Dermis blood vessel endothelial cell (primary cell): ENCODE results near the gene SPATA18. TPM values are rescaled to one million over a fixed set of nuclear protein-coding genes. Genes with fewer than 3 reads are reported as not detected.
"Not testable (repeated sequence)": the region's sequence is repeated elsewhere in the genome, so short reads cannot be mapped to it uniquely, and the experiment has no call there.

Experiments used
- DNase-seq: peaks from one replicate; pipeline ENCODE4 v3.0.0; 2010
- total RNA-seq: library from RNA; depleted of rRNA; stranded (reverse); fragments of >200 nt; gene quantifications from 2 replicates; pipeline ENCODE4 v1.2.3, GENCODE V29; 2014

The SPATA18 gene
- total RNA-seq, 1 donor from 2014 or later, result 4.3 TPM

- DNase-seq, result no peak
These were observed 3.1 kb downstream of the SPATA18 start for GRCh38 chr4:52054254-52054653.

DNA sequence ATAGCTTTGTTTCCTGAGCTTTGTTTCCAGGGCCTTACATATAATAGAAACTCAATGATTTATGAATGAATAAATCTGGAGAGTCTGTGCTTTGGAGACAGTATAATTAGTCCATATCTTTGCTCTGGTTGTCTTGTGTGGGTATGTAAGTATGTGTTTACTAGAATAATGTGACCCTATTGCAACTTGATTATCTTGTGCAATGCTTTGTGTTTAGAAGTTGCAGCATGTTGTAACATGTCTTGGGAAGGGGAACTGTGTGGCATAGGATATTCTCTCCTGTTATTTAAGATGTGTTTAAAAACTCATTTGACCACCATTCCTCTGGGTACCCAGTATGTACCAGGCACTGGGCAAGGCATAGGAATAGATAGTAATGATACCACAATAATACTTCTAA, 6.1 kb downstream of the SPATA18 start:
- DNase-seq, result no peak

GRCh38 chr4:52058275-52058674, 7.2 kb downstream of the SPATA18 start:
- DNase-seq, result no peak

DNA sequence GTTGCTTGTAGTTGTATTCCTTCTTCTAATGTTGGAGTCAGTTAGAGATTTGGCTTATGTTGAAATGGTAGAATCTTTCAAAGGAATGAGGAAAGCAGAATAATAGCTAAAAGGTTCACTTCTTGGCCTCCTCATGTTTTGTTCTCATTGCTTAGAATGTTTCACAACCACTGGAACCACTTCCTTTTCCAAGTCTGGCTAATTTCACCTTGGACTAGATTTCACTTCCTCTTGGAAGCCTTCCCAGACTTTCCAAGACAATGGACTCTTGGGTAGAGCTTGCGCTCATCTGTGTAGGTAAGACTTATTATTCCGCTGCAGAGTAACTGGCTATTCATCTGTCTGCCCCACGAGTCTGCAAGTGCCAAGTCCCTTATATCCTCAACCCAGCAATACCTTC, 8.3 kb downstream of the SPATA18 start:
- peak; percentile 93 for DNase-seq

GRCh38 chr4:52069571-52069970, 18.5 kb downstream of the SPATA18 start:
- no peak for DNase-seq

DNA sequence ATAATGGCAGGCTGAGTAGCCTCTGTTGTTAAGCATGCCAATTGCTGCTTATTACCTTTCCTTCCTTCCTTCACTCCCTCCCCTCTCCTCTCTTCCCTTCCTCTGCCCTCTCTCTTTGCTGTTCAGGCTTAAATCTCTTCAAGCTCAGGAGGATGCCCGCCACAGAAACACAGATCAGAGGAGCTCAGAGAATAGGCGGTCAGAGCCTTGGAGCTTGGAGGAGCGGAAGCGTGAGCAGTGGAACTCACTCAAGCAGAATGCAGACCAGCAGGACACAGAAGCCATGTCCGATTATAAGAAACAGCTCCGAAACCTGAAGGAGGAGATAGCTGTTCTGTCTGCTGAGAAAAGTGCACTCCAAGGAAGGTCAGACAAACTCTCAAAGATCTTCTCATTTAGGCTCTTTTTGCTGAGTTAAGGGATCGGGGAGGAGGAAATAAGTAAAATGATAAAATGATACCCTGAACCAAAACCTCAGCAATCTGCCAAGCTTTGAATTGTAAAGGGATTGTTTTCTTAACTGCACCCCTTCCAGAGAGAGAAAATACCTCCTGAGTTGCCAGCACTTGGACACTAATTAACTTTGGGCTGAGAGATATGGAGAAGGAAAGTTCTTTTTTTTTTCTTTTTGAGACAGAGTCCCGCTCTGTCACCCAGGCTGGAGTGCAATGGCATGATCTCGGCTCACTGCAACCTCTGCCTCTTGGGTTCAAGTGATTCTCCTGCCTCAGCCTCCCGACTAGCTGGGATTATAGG, 20.9 kb downstream of the SPATA18 start:
- no peak for DNase-seq

GRCh38 chr4:52076731-52077130, 25.6 kb downstream of the SPATA18 start:
- DNase-seq, result no peak

DNA sequence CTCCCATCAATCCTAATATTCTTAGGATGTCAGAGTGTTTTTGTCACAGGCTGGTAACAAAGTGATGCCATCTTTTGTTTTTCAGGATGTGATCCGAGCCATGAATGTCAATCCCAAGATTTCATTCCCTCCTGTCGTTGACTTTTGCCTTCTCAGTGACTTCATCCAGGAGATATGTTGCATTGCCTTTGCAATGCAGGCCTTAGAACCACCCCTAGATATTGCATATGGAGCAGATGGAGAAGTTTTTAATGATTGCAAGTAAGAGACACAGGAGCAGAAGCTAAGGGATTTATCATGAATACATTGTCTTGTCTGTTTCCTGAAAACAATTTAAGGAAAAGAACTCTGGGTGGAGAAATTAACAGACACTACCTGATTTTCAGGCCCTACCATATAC, 28.6 kb downstream of the SPATA18 start:
- no peak for DNase-seq

DNA sequence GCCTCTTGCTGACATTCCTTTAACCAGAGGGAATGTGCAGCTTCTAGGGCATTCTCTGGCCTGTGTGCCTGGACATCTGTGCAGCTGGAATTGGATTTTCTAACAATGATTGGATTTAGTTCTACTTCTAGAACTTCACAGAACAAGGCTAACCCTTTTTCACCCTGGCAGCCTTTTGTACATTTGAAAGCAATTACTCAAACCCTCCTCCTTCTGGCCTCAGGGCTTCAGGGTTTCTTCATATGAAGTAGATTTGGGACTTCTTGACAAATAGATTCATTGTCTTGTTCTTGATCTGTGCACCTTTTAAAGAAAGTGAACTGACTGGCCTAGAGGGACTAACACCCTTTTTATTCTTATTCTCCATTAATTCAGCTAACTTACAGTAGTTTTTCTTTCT, 30.1 kb downstream of the SPATA18 start:
- no peak for DNase-seq

GRCh38 chr4:52086425-52086824, 35.3 kb downstream of the SPATA18 start:
- not testable (repeated sequence) for DNase-seq

GRCh38 chr4:52091801-52092200, 40.7 kb downstream of the SPATA18 start:
- DNase-seq, result no peak

- DNase-seq, result no peak
These were observed 42.4 kb downstream of the SPATA18 start for GRCh38 chr4:52093466-52093865.

- DNase-seq, result no peak
These were observed 43.5 kb downstream of the SPATA18 start for GRCh38 chr4:52094376-52095145.

DNA sequence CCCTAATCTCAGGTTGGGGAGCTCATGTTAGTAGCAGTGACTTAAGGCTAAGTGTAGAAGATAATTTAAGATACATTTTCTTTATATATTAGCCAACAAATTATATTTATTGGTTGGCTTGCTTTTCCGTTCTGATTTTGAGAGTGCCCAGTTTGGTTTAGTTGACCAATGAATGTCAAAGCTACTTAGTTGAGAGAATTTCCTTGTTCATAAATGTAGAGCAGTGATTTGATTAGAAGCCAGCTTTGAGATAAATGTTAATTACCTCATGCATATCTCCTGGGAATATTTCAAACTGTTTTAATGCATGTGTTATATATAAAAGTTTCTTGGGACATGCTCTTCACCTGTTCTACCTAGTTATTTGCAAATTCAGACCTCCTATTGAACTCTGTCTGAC, 44.3 kb downstream of the SPATA18 start:
- DNase-seq, result no peak

- no peak for DNase-seq
These were observed 44.9 kb downstream of the SPATA18 start for GRCh38 chr4:52096048-52096447.

DNA sequence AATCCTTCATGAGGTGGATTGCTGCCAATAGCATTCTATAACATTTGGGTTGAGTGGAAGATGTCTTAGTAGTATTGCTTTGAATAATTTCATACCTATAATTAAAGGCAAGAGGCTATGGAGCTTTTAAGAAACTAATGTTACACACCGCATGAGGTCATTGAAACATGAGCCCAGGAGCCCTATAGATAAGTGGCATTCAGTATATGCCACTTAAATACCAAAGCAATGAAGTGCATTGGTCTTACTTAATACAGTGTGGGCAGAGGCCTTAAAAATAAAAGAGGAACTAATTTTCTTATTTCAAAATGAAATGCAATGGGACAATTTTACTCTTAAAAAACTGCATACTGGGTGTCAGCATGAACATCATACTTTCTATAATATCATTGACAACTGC, 47.5 kb downstream of the SPATA18 start:
- DNase-seq, result no peak

GRCh38 chr4:52099860-52100461, 48.9 kb downstream of the SPATA18 start:
- DNase-seq, result peak; percentile 24

GRCh38 chr4:52102587-52102986, 51.5 kb downstream of the SPATA18 start:
- peak; percentile 18 for DNase-seq

DNA sequence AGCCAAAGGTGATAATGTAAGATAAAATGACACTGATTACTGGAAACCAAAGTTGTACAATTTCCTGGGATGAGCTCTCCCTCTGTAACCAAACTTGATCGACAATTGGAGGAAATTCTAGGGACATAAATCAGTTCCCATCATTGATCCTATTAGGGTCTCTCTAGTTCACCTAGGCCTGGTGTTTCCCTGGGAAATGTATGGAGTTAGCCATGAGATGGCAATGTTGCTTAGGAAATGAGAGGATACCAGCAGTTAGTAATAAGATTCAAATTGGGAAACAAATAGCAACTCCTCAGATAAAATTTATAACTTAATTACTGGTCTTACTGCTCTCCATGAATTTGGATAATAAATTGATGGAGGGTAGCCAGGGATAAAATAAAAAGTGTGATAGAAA, 52.2 kb downstream of the SPATA18 start:
- peak; percentile 30 for DNase-seq

DNA sequence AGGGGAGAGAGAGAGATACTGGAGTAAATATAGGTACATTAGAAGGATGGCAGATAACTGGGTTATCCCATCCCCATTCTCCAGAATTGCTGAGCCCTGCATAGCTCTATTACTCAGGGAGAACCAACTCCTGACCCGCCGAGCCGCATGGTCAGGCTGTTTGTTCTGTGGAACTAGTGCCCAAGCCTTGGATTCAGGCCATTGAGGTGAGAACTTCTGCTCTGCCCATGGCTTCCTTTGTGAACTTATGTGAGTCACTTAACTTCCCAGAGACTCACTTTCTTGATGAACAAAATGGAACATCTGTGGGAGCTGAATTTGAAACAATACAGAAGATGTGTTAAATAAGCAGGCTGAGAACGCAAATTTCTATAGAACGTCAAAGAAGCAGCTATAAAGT, 54.2 kb downstream of the SPATA18 start:
- no peak for DNase-seq

- DNase-seq, result no peak
These were observed 55.1 kb downstream of the SPATA18 start for GRCh38 chr4:52106191-52106590.

DNA sequence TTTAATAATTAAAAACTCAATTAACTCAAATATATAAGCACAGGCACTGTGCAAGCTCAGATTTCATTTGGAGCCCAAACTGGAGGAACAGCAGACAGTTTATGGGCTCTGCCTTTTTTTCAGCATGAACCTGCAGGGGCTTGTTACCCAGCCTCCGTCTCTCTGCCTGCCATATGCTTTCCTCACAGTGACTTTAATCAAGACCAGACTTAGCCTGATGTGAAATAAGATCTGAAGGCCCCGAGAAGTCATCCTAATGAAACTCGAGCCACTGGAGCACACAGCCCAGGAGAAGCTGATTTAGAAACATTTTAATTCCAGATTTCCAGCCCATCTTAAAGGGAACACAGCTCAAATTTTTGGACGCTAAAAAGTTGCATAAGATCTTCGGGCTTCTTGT, 55.6 kb downstream of the SPATA18 start:
- no peak for DNase-seq

DNA sequence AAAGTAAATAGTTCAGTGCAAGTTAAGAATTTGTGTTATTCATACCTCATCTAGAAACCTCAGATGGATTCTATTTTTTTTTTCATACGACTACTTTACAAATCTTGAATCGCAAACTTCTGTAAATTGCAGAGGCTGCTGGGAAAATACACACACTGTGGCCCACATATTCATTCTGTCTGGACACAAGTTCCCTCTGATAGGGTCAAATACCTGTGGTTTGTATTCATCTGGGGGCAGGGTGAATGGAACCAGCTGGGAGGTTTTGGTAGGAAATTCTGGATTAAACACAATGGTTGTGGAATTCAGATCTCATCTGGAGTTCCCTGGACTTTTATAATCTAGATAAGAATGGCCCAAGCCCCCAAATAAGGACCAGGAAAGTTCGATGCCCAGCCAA, 56.2 kb downstream of the SPATA18 start:
- DNase-seq, result no peak

- DNase-seq, result peak; percentile 6
These were observed 56.6 kb downstream of the SPATA18 start for GRCh38 chr4:52107745-52108144.
